ENCODE data around the gene MT3. TPM values are rescaled to one million over a fixed set of nuclear protein-coding genes. Genes with fewer than 3 reads are reported as not detected.
A peak's percentile ranks its signal among the peaks of the same experiment; 100 is the strongest.

MT3 gene
- total and polyA plus RNA-seq, 2 of the 13 experiments (the other 11 are each of a cell fraction or from before 2014, with no cell fraction given) = not detected

DNA sequence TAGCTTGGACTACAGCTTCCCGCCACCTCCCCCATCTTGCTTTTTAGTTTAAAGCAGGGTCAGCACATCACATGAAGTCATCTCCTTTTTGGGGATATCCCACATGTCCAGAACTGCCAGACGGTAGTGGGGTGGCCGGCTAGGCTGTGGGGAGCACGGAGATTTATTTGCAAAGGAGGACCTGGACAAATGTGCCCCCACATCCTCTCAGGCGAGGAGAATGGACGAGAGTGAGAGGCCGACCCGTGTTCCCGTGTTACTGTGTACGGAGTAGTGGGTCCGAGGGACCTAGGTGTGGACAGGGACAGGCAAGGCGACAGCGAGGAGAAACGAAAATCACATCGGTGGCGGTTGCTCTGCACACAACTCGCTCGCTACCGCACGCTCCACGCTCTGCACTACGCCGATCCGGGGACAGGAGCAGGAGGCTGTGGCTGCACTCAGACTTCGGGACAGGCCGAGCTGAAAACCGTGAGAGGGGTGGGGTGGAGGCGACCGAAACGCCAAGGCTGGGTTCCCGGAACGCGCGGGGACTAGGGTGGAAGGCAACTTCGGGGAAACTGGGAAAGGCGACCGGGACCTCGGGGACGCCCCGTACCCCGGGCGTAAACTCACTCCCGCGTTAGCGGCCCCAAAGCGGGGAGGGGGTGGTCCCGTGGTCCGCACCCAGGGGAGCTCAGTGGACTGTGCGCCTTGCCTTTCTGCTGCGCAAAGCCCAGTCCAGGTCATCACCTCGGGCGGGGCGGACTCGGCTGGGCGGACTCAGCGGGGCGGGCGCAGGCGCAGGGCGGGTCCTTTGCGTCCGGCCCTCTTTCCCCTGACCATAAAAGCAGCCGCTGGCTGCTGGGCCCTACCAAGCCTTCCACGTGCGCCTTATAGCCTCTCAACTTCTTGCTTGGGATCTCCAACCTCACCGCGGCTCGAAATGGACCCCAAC is 48.8 kb downstream of the MT3 start, which contains the start of gene MT1A:
Gene MT1A, plus strand, starts transcription at position 853 of the 937 bp plus-strand sequence. Its CDS starts 73 bp downstream, at position 926.
- H3K9me3 ChIP-seq (ENCODE audit: low read length) = no peaks in the 10 kb centered on the region
- POLR2A ChIA-PET = interaction anchor here (1.4 kb wide), 1 partner anchor 44 kb away, joined by 3 read pairs; the partner anchor contains the start of gene MT1X
- WGBS (ENCODE audit: low lambda C conversion rate) = 35% methylated on average over 36 of the region's 68 CpGs
- no peaks in the 10 kb centered on the region for H3K36me3 ChIP-seq (replicated peaks in 1 of 2; ENCODE audit: control insufficient read depth in 1 of 2, insufficient read depth in 2 of 2, low read length in 2 of 2)
- H3K79me2 ChIP-seq (ENCODE audit: insufficient read depth, low read length) = no peaks in the 10 kb centered on the region
- in situ Hi-C loops (cut with HindIII; ENCODE audit: extremely low pct_ligation_motif_present, low pct_unique_long_range_greater_than_20kb) = no loop called here
- H3K4me2 ChIP-seq (ENCODE audit: low read depth, low read length) = peak within 1 kb of the TSS; percentile 66
- no peaks in the 10 kb centered on the region for H4K20me1 ChIP-seq (ENCODE audit: insufficient read depth, low read length)
- no TSS peak for BruUV-seq (replicated peaks)
- H3K27ac ChIP-seq (ENCODE audit: extremely low read length, insufficient read depth, low read length) = no peak within 1 kb of the TSS
- H3K27me3 ChIP-seq (ENCODE audit: control insufficient read depth in 1 of 2, insufficient read depth in 2 of 2, low read length in 2 of 2) = peaks cover 6 to 67% of the 10 kb centered on the region in 2 experiments; a peak in 4 of 5 replicates
- peaks cover 35% of the 10 kb centered on the region for H3K4me1 ChIP-seq (ENCODE audit: insufficient read depth, low read length)
- no peak within 1 kb of the TSS; the same call in 1 of the 2 replicates for H3K9ac ChIP-seq (ENCODE audit: insufficient read depth, low read depth, low read length)
- DNase-seq (ENCODE audit: low spot score) (peak; percentile 29), ATAC-seq (peak; percentile 84), FAIRE-seq (no peak)
- H3K4me3 ChIP-seq (replicated peaks in 1 of 3; ENCODE audit: insufficient read depth in 1 of 3, low read depth in 2 of 3, low read length in 3 of 3) = peak within 1 kb of the TSS in 2 of 3 experiments; percentile 36 to 44; a peak in 4 of 6 replicates
- CTCF ChIA-PET (ENCODE audit: low intra/inter-chr PET ratio, low total read pairs) = no interaction called here
- intact Hi-C loops (cut with micrococcal nuclease; ENCODE audit: unreplicated experiment) = no loop called here
- H2AFZ ChIP-seq (ENCODE audit: low read length) = no peak within 1 kb of the TSS
- TF ChIP-seq, protein P1, sequence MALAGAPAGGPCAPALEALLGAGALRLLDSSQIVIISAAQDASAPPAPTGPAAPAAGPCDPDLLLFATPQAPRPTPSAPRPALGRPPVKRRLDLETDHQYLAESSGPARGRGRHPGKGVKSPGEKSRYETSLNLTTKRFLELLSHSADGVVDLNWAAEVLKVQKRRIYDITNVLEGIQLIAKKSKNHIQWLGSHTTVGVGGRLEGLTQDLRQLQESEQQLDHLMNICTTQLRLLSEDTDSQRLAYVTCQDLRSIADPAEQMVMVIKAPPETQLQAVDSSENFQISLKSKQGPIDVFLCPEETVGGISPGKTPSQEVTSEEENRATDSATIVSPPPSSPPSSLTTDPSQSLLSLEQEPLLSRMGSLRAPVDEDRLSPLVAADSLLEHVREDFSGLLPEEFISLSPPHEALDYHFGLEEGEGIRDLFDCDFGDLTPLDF (CRISPR knock-in tag; IDR thresholded peaks at IDR 0.05) = no peak
- TF ChIP-seq TP53 (CRISPR knock-in tag; conservative IDR thresholded peaks at IDR 0.05) (no peak), ZNF24 (IDR thresholded peaks at IDR 0.05) (no peak), ZNF12 (CRISPR knock-in tag; IDR thresholded peaks at IDR 0.05) (no peak), FOXP1 (IDR thresholded peaks at IDR 0.05) (no peak), FOXP1 (CRISPR knock-in tag; IDR thresholded peaks at IDR 0.05) (no peak), ZFYVE20 (CRISPR knock-in tag; IDR thresholded peaks at IDR 0.05; ENCODE audit: borderline replicate concordance, low read depth) (no peak), REPIN1 (CRISPR knock-in tag; IDR thresholded peaks at IDR 0.05; ENCODE audit: borderline replicate concordance, low read depth) (no peak), ZFP90 (CRISPR knock-in tag; IDR thresholded peaks at IDR 0.05; ENCODE audit: borderline replicate concordance) (no peak; the same call in 1 of the 2 replicates), NR2F2 (IDR thresholded peaks at IDR 0.05; ENCODE audit: borderline replicate concordance, low read depth) (no peak), KDM1A (CRISPR knock-in tag; IDR thresholded peaks at IDR 0.05) (no peak), CEBPB (IDR thresholded peaks at IDR 0.05; ENCODE audit: borderline replicate concordance, low read depth, low read length) (no peak), ZNF562 (CRISPR knock-in tag; IDR thresholded peaks at IDR 0.05; ENCODE audit: borderline replicate concordance) (no peak), U2AF2 (IDR thresholded peaks at IDR 0.05; ENCODE audit: low read depth, low read length) (no peak), SALL2 (CRISPR knock-in tag; IDR thresholded peaks at IDR 0.05) (no peak), ZNF746 (CRISPR knock-in tag; IDR thresholded peaks at IDR 0.05) (no peak), ZNF557 (CRISPR knock-in tag; IDR thresholded peaks at IDR 0.05) (no peak)
- TF ChIP-seq, protein P2, sequence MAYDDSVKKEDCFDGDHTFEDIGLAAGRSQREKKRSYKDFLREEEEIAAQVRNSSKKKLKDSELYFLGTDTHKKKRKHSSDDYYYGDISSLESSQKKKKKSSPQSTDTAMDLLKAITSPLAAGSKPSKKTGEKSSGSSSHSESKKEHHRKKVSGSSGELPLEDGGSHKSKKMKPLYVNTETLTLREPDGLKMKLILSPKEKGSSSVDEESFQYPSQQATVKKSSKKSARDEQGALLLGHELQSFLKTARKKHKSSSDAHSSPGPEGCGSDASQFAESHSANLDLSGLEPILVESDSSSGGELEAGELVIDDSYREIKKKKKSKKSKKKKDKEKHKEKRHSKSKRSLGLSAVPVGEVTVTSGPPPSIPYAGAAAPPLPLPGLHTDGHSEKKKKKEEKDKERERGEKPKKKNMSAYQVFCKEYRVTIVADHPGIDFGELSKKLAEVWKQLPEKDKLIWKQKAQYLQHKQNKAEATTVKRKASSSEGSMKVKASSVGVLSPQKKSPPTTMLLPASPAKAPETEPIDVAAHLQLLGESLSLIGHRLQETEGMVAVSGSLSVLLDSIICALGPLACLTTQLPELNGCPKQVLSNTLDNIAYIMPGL (CRISPR knock-in tag; IDR thresholded peaks at IDR 0.05; ENCODE audit: borderline replicate concordance in 1 of 2, low read depth in 1 of 2) = 0 out of 4 replicates have a peak, but pooled peaks of 1 of the 2 experiments have one; percentile 21
- TF ChIP-seq, protein P3, sequence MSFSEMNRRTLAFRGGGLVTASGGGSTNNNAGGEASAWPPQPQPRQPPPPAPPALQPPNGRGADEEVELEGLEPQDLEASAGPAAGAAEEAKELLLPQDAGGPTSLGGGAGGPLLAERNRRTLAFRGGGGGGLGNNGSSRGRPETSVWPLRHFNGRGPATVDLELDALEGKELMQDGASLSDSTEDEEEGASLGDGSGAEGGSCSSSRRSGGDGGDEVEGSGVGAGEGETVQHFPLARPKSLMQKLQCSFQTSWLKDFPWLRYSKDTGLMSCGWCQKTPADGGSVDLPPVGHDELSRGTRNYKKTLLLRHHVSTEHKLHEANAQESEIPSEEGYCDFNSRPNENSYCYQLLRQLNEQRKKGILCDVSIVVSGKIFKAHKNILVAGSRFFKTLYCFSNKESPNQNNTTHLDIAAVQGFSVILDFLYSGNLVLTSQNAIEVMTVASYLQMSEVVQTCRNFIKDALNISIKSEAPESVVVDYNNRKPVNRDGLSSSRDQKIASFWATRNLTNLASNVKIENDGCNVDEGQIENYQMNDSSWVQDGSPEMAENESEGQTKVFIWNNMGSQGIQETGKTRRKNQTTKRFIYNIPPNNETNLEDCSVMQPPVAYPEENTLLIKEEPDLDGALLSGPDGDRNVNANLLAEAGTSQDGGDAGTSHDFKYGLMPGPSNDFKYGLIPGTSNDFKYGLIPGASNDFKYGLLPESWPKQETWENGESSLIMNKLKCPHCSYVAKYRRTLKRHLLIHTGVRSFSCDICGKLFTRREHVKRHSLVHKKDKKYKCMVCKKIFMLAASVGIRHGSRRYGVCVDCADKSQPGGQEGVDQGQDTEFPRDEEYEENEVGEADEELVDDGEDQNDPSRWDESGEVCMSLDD (CRISPR knock-in tag; IDR thresholded peaks at IDR 0.05; ENCODE audit: borderline replicate concordance) = no peak

All from HepG2 (cell line).